OCI-LY7 (cell line): ENCODE results near the gene RPS27A. TPM values are rescaled to one million over a fixed set of nuclear protein-coding genes. Genes with fewer than 3 reads are reported as not detected.
"Not testable (repeated sequence)": the region's sequence is repeated elsewhere in the genome, so short reads cannot be mapped to it uniquely, and the experiment has no call there.

Experiments used
- BruUV-seq: library from RNA; stranded (reverse); fragments of 400-500 nt; replicated peaks from 2 replicates; lab custom pipeline; 2021; lab: Mats Ljungman, UMichigan
- CTCF ChIA-PET: fragments of 300-600 bp; sonication (Branson Sonifier 250); formaldehyde crosslinking; loops from one replicate; lab custom pipeline; 2022; ENCODE audit warnings: antibody characterized with exemption; ENCODE audit not compliant: unreplicated experiment; lab: Charles Lee
- POLR2A ChIA-PET: fragments of 300-600 bp; sonication (Branson Sonifier 250); formaldehyde crosslinking; loops from one replicate; lab custom pipeline; 2022; ENCODE audit warnings: antibody characterized with exemption; lab: Charles Lee
- DNase-seq: peaks from one replicate; pipeline ENCODE4 v3.0.0-alpha.2; 2015; ENCODE audit warnings: low spot score
- H2AFZ ChIP-seq: fragments of 200-600 bp; sonication (generic), shearing (Covaris generic); 2 replicates; pipeline ENCODE4 v1.6.1; 2014; ENCODE audit warnings: mild to moderate bottlenecking, antibody characterized with exemption, low read length, moderate library complexity
- H3K27ac ChIP-seq: fragments of 200-600 bp; sonication (generic); 2 replicates; pipeline ENCODE4 v1.5.1; 2014; ENCODE audit warnings: mixed run types, low read depth, mild to moderate bottlenecking, moderate library complexity, low read length, inconsistent platforms; ENCODE audit not compliant: poor library complexity, severe bottlenecking
- H3K36me3 ChIP-seq: fragments of 200-600 bp; sonication (generic); 2 replicates; pipeline ENCODE4 v1.6.1; 2014; ENCODE audit warnings: mild to moderate bottlenecking, antibody characterized with exemption, low read length, moderate library complexity, mixed read lengths; ENCODE audit not compliant: insufficient read depth
- H3K4me1 ChIP-seq: fragments of 200-600 bp; sonication (generic); 2 replicates; pipeline ENCODE4 v1.5.1; 2014; ENCODE audit warnings: mild to moderate bottlenecking, low read length; ENCODE audit not compliant: insufficient read depth, poor library complexity, severe bottlenecking
- H3K4me2 ChIP-seq: fragments of 200-600 bp; sonication (generic); 2 replicates; pipeline ENCODE4 v1.6.1; 2014; ENCODE audit warnings: mild to moderate bottlenecking, low read length
- H3K4me3 ChIP-seq: fragments of 200-600 bp; sonication (generic); 2 replicates; pipeline ENCODE4 v1.5.1; 2014; ENCODE audit warnings: mild to moderate bottlenecking, low read depth, low read length; ENCODE audit not compliant: poor library complexity, severe bottlenecking
- H3K79me2 ChIP-seq: fragments of 200-600 bp; sonication (generic); 2 replicates; pipeline ENCODE4 v1.6.1; 2016; ENCODE audit warnings: low read depth, mild to moderate bottlenecking, low read length, moderate library complexity, mixed read lengths; ENCODE audit not compliant: insufficient read depth
- H3K9me2 ChIP-seq: fragments of 200-600 bp; sonication (generic); 2 replicates; pipeline ENCODE4 v1.6.1; 2016; ENCODE audit warnings: mild to moderate bottlenecking, low read length, mixed read lengths; ENCODE audit not compliant: insufficient read depth
- H3K9me3 ChIP-seq: fragments of 200-600 bp; sonication (generic); 2 replicates; pipeline ENCODE4 v1.6.1; 2014; ENCODE audit warnings: mild to moderate bottlenecking, mixed run types, low read length, mixed read lengths
- H4K20me1 ChIP-seq: fragments of 200-600 bp; sonication (generic); 2 replicates; pipeline ENCODE4 v1.6.1; 2014; ENCODE audit warnings: mild to moderate bottlenecking, antibody characterized with exemption, low read length, moderate library complexity, mixed read lengths; ENCODE audit not compliant: insufficient read depth
- EZH2phosphoT487 ChIP-seq: fragments of 200-600 bp; sonication (generic); IDR thresholded peaks from 2 replicates; pipeline ENCODE4 v1.6.1; 2018; ENCODE audit warnings: low read depth, borderline replicate concordance, mild to moderate bottlenecking, mixed run types, antibody characterized with exemption, low read length, moderate library complexity, mixed read lengths
- intact Hi-C: fragments of 100-400 bp; cut with micrococcal nuclease; formaldehyde crosslinking; loops from one replicate; pipeline ENCODE4 v1.10.0; 2022; ENCODE audit not compliant: unreplicated experiment
- total RNA-seq, 2 experiments: library from RNA; depleted of rRNA in 1 of 2; stranded (reverse); fragments of >200 nt in 1 of 2; shearing (Covaris generic) in 1 of 2; gene quantifications; 2 replicates each; pipeline ENCODE4 v1.2.3, GENCODE V29; 2014 to 2022
- TF ChIP-seq, protein P1 (sequence below): fragments of 200-600 bp; sonication (generic); conservative IDR thresholded peaks from 2 replicates; pipeline ENCODE4 v1.5.1; 2014; ENCODE audit warnings: mild to moderate bottlenecking, antibody characterized with exemption, low read length, moderate library complexity, mixed read lengths

RPS27A gene
- total RNA-seq, 2 experiments from 2014 or later, result 1,456 to 1,716 TPM

DNA sequence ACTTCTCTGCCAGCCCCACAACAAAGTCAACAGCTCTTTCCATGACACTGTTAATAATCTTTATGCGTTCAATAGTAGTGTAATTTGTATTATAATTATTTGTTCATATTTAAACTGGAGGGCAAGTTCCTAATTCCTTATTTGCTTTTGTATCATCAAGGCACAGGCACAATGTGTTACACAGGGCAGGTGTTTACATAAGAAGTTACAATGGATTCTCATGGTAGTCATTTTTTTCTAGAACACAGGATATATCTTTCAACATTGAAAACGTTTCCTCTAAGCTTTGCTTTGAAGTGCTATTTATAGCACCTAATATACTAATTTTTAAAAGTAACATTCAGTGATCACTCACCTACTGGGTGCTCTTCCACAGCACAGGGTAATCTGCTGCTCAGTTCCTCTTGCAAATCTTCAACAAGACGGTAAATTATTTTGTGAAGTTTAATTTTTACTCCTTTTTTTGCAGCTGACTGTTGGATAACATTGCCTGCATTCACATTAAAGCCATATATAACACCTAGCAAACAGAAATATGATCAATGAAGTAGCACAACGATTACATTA, 7.3 kb downstream of the RPS27A start:
- Histone ChIP-seq H3K4me3 (no peak overlapping the region), H3K4me2 (no peak overlapping the region), H3K9me3 (no peaks in the 10 kb centered on the region), H3K27ac (no peak overlapping the region), H4K20me1 (peaks cover 9% of the 10 kb centered on the region; the same call in 1 of the 2 replicates), H2AFZ (no peak overlapping the region), H3K79me2 (peaks cover 5% of the 10 kb centered on the region), H3K36me3 (peaks cover 92% of the 10 kb centered on the region), H3K4me1 (peaks cover 11% of the 10 kb centered on the region), H3K9me2 (no peaks in the 10 kb centered on the region)
- intact Hi-C loops, result no loop called here
- DNase-seq, result no peak
- ChIA-PET POLR2A (interaction anchor here (0.6 to 0.7 kb wide), 2 partner anchors 114 to 206 kb away, joined by 3 read pairs; no protein-coding TSS in a partner anchor), CTCF (no interaction called here)
- no TSS peak for BruUV-seq
- TF ChIP-seq EZH2phosphoT487, result no peak
- TF ChIP-seq, protein P1, sequence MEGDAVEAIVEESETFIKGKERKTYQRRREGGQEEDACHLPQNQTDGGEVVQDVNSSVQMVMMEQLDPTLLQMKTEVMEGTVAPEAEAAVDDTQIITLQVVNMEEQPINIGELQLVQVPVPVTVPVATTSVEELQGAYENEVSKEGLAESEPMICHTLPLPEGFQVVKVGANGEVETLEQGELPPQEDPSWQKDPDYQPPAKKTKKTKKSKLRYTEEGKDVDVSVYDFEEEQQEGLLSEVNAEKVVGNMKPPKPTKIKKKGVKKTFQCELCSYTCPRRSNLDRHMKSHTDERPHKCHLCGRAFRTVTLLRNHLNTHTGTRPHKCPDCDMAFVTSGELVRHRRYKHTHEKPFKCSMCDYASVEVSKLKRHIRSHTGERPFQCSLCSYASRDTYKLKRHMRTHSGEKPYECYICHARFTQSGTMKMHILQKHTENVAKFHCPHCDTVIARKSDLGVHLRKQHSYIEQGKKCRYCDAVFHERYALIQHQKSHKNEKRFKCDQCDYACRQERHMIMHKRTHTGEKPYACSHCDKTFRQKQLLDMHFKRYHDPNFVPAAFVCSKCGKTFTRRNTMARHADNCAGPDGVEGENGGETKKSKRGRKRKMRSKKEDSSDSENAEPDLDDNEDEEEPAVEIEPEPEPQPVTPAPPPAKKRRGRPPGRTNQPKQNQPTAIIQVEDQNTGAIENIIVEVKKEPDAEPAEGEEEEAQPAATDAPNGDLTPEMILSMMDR, result no peak

DNA sequence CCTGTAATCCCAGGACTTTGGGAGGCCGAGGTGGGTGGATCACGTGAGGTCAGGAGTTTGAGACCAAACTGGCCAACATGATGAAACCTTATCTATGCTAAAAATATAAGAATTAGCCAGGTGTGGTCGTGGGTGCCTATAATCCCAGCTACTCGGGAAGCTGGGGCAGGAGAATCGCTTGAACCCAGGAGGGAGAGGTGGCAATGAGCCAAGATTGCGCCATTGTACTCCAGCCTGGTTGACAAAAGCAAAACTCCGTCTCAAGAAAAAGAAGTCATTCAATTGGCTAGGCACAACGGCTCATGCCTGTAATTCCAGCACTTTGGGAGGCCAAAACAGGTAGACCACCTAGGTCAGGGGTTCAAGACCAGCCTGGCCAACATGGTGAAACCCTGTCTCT, 9.1 kb downstream of the RPS27A start:
- H3K9me2 ChIP-seq, H3K4me2 ChIP-seq, H3K9me3 ChIP-seq, H4K20me1 ChIP-seq, CTCF ChIA-PET, H3K4me1 ChIP-seq, H3K4me3 ChIP-seq, H3K79me2 ChIP-seq, intact Hi-C loops, H3K27ac ChIP-seq, BruUV-seq, DNase-seq, H2AFZ ChIP-seq: not testable (repeated sequence)
- H3K36me3 ChIP-seq, result peaks cover 89% of the 10 kb centered on the region
- POLR2A ChIA-PET, result interaction anchor here (0.7 kb wide), 1 partner anchor 1462 kb away, joined by 4 read pairs; no protein-coding TSS in a partner anchor

DNA sequence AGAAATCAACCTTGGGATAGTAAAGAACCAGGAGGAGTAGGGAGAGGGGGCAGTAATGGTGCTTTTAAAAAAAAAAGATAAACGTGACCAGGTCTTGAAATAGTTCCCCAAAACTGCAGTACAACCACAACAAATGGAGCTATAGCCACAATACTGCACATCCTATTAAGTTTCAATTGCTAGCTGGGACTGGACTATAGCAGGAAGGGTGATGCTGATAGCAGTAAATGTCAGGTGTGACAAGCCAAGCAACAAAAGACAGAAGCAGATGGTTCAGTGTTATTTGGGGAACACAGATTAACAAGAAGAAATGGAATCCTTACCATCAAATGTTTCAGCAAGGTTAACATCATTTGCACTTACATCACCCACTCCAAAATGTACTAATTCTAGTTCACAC, 10.1 kb downstream of the RPS27A start:
- Histone ChIP-seq H3K27ac (no peak overlapping the region), H2AFZ (no peak overlapping the region), H3K36me3 (peaks cover 88% of the 10 kb centered on the region), H3K4me1 (no peaks in the 10 kb centered on the region), H3K9me2 (no peaks in the 10 kb centered on the region), H4K20me1 (no peaks in the 10 kb centered on the region), H3K9me3 (no peaks in the 10 kb centered on the region), H3K79me2 (no peaks in the 10 kb centered on the region), H3K4me3 (no peak overlapping the region), H3K4me2 (no peak overlapping the region)
- TF ChIP-seq, protein P1, result no peak
- no peak for TF ChIP-seq EZH2phosphoT487
- CTCF ChIA-PET, result no interaction called here
- intact Hi-C loops, result no loop called here
- BruUV-seq, result no TSS peak
- POLR2A ChIA-PET, result no interaction called here
- no peak for DNase-seq
